ENCODE results near the gene DMBT1. TPM values are rescaled to one million over a fixed set of nuclear protein-coding genes. Genes with fewer than 3 reads are reported as not detected.

Gene DMBT1
- total RNA-seq, 1 donor: not detected

DNA sequence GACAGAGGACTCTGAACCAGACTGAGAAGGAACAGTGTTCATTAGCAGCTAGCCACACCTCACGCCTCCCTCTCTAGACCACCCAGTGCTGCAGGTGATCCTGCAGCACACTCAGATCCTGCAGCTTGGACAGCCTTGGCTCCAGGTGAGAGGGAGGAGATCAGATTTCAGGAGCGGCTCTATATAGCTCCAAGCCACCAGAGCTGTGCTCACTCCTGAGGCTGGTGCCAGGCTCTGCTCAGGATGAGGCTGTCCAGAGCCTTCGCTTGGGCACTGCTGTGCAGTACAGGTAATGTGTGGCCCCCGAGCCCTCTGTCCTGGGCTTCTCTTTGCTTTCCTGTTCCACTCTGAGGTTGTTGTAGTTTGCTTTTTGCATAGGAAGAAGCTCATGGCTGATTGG, 96.7 kb downstream of the DMBT1 start:
- H3K4me3 ChIP-seq (ENCODE audit: low read depth, low read length): no peak overlapping the region
- no peak for DNase-seq (ENCODE audit: low read depth)
- TF ChIP-seq, protein P1, sequence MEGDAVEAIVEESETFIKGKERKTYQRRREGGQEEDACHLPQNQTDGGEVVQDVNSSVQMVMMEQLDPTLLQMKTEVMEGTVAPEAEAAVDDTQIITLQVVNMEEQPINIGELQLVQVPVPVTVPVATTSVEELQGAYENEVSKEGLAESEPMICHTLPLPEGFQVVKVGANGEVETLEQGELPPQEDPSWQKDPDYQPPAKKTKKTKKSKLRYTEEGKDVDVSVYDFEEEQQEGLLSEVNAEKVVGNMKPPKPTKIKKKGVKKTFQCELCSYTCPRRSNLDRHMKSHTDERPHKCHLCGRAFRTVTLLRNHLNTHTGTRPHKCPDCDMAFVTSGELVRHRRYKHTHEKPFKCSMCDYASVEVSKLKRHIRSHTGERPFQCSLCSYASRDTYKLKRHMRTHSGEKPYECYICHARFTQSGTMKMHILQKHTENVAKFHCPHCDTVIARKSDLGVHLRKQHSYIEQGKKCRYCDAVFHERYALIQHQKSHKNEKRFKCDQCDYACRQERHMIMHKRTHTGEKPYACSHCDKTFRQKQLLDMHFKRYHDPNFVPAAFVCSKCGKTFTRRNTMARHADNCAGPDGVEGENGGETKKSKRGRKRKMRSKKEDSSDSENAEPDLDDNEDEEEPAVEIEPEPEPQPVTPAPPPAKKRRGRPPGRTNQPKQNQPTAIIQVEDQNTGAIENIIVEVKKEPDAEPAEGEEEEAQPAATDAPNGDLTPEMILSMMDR (IDR thresholded peaks at IDR 0.05; ENCODE audit: insufficient read depth, low read depth, low read length): no peak

DNA sequence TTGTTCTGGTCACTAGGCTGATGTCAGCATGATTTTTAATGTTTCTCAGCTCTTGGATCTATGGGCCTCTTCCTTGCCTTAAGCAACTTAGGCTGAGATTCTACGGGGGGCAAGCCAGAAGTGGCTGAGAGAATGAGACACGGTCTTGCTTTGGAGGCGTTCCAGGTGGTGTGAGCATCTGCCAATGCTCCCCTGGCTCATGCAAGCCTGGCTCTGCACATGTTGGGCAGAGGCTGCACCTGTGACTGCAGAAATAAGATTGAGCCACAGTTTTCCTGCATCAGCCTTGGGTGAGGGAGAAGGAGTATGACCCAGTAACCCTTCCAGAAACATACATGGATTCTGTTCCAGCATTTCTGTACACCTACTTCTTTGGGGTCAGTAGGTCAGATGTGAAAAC, 97.2 kb downstream of the DMBT1 start:
- DNase-seq (ENCODE audit: low read depth): no peak
- TF ChIP-seq, protein P1 (IDR thresholded peaks at IDR 0.05; ENCODE audit: insufficient read depth, low read depth, low read length): no peak
- no peak overlapping the region for H3K4me3 ChIP-seq (ENCODE audit: low read depth, low read length)

DNA sequence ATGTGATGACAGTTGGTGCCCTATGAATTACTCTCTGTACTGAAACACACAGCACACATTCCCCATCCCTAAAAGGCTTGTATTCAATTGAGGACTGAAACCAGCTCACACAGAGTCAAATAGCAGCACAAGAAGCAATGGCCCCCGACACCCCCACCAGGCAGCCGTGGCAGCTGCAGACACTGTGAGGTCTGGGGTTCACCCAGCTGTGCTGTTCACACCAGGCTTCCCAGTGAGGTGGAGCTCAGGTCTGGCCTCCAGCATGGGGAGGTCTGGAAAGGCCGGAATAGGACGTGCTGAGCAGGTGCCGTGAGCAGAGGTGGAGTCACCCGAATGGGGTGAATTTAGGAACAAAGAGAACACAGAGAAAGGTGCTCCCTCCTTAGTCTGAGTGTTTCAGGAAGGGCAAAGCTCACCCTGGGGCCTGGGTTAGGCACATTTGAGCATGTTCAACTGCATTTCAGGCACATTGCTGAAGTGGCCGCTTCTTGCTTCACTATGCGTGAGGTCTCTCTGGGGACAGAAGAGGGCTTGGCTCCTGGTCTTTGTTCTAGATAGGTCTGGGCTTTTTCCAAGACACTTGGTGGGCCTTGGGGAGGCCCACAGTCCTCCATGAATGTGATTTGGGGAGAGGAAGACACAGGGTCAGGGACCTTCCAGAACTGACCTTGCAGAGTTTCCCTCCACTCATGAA, 97.9 kb downstream of the DMBT1 start:
- DNase-seq (ENCODE audit: low read depth): no peak
- TF ChIP-seq, protein P1 (IDR thresholded peaks at IDR 0.05; ENCODE audit: insufficient read depth, low read depth, low read length): no peak
- no peak overlapping the region for H3K4me3 ChIP-seq (ENCODE audit: low read depth, low read length)

DNA sequence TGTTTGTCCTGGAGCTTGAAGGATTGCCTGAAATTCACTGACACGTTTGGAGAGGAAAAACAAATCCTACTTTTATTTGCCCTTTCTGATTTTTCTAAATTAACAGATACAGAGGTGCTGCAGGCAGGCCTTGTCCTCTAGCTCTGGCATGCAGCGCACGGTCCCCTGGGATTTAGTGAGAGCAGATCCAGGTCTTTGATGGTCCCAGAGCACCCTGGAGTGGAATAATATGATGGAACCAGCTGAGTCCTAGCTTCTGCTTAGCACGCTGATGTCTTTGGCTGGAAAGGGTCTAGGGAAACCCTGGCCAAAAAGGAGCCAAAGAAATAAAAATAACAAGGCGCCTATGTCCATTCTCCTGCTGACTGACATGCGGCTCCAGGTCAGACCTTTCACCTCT, 98.6 kb downstream of the DMBT1 start:
- TF ChIP-seq, protein P1 (IDR thresholded peaks at IDR 0.05; ENCODE audit: insufficient read depth, low read depth, low read length): no peak
- DNase-seq (ENCODE audit: low read depth): no peak
- H3K4me3 ChIP-seq (ENCODE audit: low read depth, low read length): no peak overlapping the region

DNA sequence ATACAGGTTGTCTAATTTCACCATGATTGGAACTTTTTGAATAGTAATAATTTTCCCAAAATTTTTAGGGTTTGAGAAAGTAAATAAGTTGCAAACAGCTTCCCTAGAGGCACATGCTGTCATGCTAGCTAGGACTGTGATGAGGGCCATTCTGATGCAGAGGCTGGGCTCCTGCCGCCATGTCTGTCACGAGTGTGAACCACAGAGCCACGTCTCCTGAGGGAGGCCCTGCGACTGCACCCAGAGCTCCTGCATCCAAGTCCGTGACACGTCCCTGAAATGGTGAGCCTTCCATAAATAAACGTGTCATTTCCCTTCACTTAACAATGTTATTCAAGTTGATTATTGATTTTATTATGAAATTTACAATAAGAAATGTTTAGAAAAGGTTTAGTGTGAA, 99.1 kb downstream of the DMBT1 start:
- TF ChIP-seq, protein P1 (IDR thresholded peaks at IDR 0.05; ENCODE audit: insufficient read depth, low read depth, low read length): no peak
- no peak for DNase-seq (ENCODE audit: low read depth)
- no peak overlapping the region for H3K4me3 ChIP-seq (ENCODE audit: low read depth, low read length)

DNA sequence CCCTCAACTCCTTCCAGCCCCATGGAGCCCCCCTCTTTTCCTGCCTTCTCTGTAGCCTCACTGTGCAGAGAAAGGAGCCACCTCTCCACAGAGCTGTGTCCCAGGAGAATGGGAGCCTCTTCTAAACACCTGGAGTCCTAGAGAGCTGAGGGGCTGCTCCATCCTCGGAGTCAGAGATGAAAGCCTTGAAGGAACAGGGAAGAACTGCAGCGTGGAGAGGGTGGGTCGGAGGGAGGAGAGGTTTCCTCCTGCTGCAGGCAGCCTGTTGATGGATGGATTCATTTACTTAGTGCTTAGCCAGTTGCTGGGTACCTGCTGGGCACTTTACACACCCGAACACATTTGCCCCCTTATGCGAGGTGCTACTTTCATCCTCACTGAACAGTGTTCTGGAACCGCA, 100.1 kb downstream of the DMBT1 start:
- no peak for DNase-seq (ENCODE audit: low read depth)
- H3K4me3 ChIP-seq (ENCODE audit: low read depth, low read length): no peak overlapping the region
- TF ChIP-seq, protein P1 (IDR thresholded peaks at IDR 0.05; ENCODE audit: insufficient read depth, low read depth, low read length): no peak

DNA sequence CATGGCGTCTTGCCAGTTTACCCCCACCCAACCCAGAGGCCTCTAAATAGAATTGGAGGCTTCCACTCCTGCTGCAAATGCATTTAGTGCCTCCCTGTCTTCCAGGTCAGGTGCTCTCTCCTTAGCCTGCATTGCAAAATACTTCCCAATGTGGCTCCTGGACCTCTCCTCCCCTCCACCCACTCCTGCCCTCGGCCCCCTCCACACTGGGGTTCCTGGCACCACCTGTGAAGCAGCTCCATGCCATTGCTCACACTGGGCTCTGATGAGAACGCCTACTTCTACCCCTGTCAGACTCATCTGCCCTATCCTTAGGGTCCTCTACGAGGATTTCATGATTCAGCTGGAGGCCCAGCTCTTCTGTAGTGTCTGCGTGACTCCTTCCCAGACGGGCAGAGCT, 101.7 kb downstream of the DMBT1 start:
- DNase-seq (ENCODE audit: low read depth): no peak
- TF ChIP-seq, protein P1 (IDR thresholded peaks at IDR 0.05; ENCODE audit: insufficient read depth, low read depth, low read length): no peak
- H3K4me3 ChIP-seq (ENCODE audit: low read depth, low read length): no peak overlapping the region
